OCI-LY1 (cell line): ENCODE measurements around the gene MLPH.

Experiments
- H2AFZ ChIP-seq: fragments of 200-600 bp; sonication (generic), shearing (Covaris generic); 2 replicates; pipeline ENCODE4 v1.6.0; 2014; ENCODE audit warnings: antibody characterized with exemption, mild to moderate bottlenecking, low read length
- H3F3A ChIP-seq: fragments of 200-600 bp; sonication (generic), shearing (Covaris generic); 2 replicates; pipeline ENCODE4 v1.6.0; 2014; ENCODE audit warnings: mild to moderate bottlenecking, antibody characterized with exemption, low read length, moderate library complexity; ENCODE audit not compliant: insufficient read depth
- H3K27ac ChIP-seq: fragments of 200-600 bp; sonication (generic); 2 replicates; pipeline ENCODE4 v1.5.1; 2014; ENCODE audit warnings: low read length, mixed run types, mild to moderate bottlenecking, low read depth; ENCODE audit not compliant: poor library complexity, severe bottlenecking
- H3K27me3 ChIP-seq: fragments of 200-600 bp; sonication (generic); 2 replicates; pipeline ENCODE4 v1.6.0; 2014; ENCODE audit warnings: antibody characterized with exemption, mild to moderate bottlenecking, low read length, moderate library complexity; ENCODE audit not compliant: insufficient read depth
- H3K36me3 ChIP-seq: fragments of 200-600 bp; sonication (generic); 2 replicates; pipeline ENCODE4 v1.6.1; 2014; ENCODE audit warnings: mild to moderate bottlenecking, antibody characterized with exemption, low read length, moderate library complexity, mixed read lengths; ENCODE audit not compliant: insufficient read depth
- H3K4me1 ChIP-seq: fragments of 200-600 bp; sonication (generic); 2 replicates; pipeline ENCODE4 v1.5.1; 2014; ENCODE audit warnings: mild to moderate bottlenecking, low read length, moderate library complexity; ENCODE audit not compliant: insufficient read depth, severe bottlenecking
- H3K4me2 ChIP-seq: fragments of 200-600 bp; sonication (generic), shearing (Covaris generic); 2 replicates; pipeline ENCODE4 v1.6.1; 2014; ENCODE audit warnings: low read length
- H3K4me3 ChIP-seq: fragments of 200-600 bp; sonication (generic); 2 replicates; pipeline ENCODE4 v1.5.1; 2014; ENCODE audit warnings: low read length, low read depth, mild to moderate bottlenecking, mixed read lengths; ENCODE audit not compliant: poor library complexity, severe bottlenecking
- H3K79me2 ChIP-seq: fragments of 200-600 bp; shearing (Covaris generic); 2 replicates; pipeline ENCODE4 v1.6.1; 2016; ENCODE audit warnings: mixed run types, low read length, mixed read lengths; ENCODE audit not compliant: insufficient read depth
- H3K9ac ChIP-seq: fragments of 200-600 bp; sonication (generic), shearing (Covaris generic); 2 replicates; pipeline ENCODE4 v1.6.1; 2014; ENCODE audit warnings: mild to moderate bottlenecking, low read length, mixed read lengths
- H3K9me2 ChIP-seq: fragments of 200-600 bp; sonication (generic), shearing (Covaris generic); 2 replicates; pipeline ENCODE4 v1.6.1; 2014; ENCODE audit warnings: low read depth, mild to moderate bottlenecking, low read length, mixed read lengths
- H3K9me3 ChIP-seq: fragments of 200-600 bp; shearing (Covaris generic); 2 replicates; pipeline ENCODE4 v1.6.1; 2014; ENCODE audit warnings: low read length, mixed read lengths
- H4K20me1 ChIP-seq: fragments of 200-600 bp; sonication (generic), shearing (Covaris generic); 2 replicates; pipeline ENCODE4 v1.6.0; 2016; ENCODE audit warnings: mild to moderate bottlenecking, low read length; ENCODE audit not compliant: insufficient read depth
- CTCF ChIP-seq: fragments of 200-600 bp; sonication (generic), shearing (Covaris generic); IDR thresholded peaks from 2 replicates; pipeline ENCODE4 v1.5.1; 2017; ENCODE audit warnings: mild to moderate bottlenecking, antibody characterized with exemption, low read length, moderate library complexity, mixed read lengths
- EZH2 ChIP-seq: fragments of 200-600 bp; sonication (generic), shearing (Covaris generic); IDR thresholded peaks from 2 replicates; pipeline ENCODE4 v1.8.0; 2017; ENCODE audit warnings: borderline replicate concordance, mixed run types, mild to moderate bottlenecking, antibody characterized with exemption, low read length, moderate library complexity, mixed read lengths

The MLPH gene

DNA sequence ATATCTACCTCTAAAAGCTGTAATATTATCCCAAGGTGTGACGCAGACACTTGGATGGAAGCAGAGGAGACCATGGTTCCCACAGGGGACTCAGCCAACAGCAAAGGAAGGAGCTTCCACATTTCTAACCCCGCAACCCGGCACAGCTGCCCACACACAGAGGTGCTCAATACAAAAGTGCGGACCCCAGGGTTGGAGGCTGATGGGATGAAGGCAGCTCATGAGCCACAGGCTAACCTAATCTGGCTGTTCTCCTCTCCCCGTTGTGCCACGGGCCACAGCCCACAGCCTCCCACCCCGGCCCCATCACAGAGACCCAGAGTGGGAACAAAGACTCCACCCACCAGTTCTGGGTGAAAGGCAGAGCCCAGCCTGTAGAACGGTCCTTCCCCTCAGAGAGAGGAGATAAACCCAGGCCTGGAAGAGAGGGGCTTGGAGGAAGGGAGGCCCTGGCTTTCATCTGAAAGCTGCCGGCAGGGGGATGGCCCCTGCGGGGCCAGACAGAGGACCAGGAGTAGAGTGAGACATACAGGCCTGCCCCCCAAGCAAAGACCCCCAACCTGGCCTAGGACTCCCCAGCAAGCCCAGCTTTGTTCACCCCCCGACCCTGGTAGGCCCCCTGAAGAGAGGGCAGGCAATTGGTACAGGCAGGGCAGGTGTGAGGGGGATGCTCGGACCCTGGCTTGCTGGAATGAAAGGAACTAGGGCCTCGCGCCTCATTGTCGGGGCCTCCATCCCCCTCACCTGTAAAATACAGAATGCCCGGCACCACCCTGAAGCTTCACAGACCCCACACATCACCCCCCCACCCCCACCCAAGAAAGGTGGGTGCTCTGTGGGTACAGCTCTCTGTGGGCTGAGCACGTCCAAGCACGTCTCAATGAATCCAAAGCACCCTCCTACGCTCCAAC lies 96.6 kb downstream of the MLPH start:
- H3K9me3 ChIP-seq: no peaks in the 10 kb centered on the region
- peaks cover 3% of the 10 kb centered on the region for H3K4me1 ChIP-seq
- H2AFZ ChIP-seq: no peak overlapping the region
- no peak overlapping the region for H3K4me3 ChIP-seq
- H3K79me2 ChIP-seq: no peaks in the 10 kb centered on the region
- H3F3A ChIP-seq: no peaks in the 10 kb centered on the region
- H4K20me1 ChIP-seq: no peaks in the 10 kb centered on the region
- no peak overlapping the region for H3K9ac ChIP-seq
- no peaks in the 10 kb centered on the region for H3K9me2 ChIP-seq
- no peak overlapping the region for H3K4me2 ChIP-seq
- 0 out of 2 replicates have a peak, but pooled peaks cover 3% of the 10 kb centered on the region for H3K27me3 ChIP-seq
- no peak overlapping the region for H3K27ac ChIP-seq
- H3K36me3 ChIP-seq: no peaks in the 10 kb centered on the region
- no peak for TF ChIP-seq EZH2
- no peak for TF ChIP-seq CTCF

- H3K36me3 ChIP-seq: no peaks in the 10 kb centered on the region
- H3K9me3 ChIP-seq: no peaks in the 10 kb centered on the region
- no peak overlapping the region for H3K27ac ChIP-seq
- H3F3A ChIP-seq: no peaks in the 10 kb centered on the region
- no peaks in the 10 kb centered on the region for H3K9me2 ChIP-seq
- H3K4me3 ChIP-seq: no peak overlapping the region
- H3K79me2 ChIP-seq: no peaks in the 10 kb centered on the region
- H3K27me3 ChIP-seq: 0 out of 2 replicates have a peak, but pooled peaks cover 3% of the 10 kb centered on the region
- no peak overlapping the region for H3K9ac ChIP-seq
- no peak overlapping the region for H3K4me2 ChIP-seq
- no peak for TF ChIP-seq CTCF
- TF ChIP-seq EZH2: no peak
- no peaks in the 10 kb centered on the region for H4K20me1 ChIP-seq
- H2AFZ ChIP-seq: no peak overlapping the region
- H3K4me1 ChIP-seq: peaks cover 3% of the 10 kb centered on the region
Measured at GRCh38 chr2:237585590-237586221, 98.7 kb downstream of the MLPH start.

DNA sequence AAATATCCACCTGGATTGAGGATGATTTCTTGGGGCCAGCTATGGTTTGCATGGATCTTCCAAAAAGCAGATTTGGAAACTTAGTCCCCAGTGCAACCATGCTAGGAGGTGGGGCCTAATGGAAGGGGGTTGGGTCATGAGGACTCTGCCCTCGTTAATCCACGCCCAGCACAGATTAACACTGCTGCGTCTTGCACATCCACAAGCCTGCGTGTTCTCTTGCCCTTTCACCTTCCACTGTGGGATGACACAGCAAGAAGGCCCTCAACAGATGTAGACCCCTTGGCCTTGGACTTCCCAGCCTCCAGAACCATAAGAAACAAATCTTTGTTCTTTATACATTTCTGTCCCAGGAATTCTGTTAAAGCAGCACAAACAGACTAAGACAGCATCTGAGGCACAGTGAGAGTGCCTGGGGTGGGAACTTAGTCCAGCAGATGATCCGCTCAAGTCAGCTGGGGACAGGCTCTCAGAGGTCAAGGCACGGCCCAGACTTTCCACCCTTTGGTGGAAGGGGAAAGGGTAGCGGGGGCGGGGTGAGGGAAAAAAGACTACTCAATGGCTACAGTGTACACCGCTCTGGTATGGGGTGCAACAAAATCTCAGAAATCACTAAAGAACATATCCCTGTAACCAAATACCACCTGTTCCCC lies 101.1 kb downstream of the MLPH start:
- H3K27me3 ChIP-seq: 0 out of 2 replicates have a peak, but pooled peaks cover 3% of the 10 kb centered on the region
- H3K36me3 ChIP-seq: no peaks in the 10 kb centered on the region
- no peaks in the 10 kb centered on the region for H3K9me3 ChIP-seq
- H3K4me3 ChIP-seq: no peak overlapping the region
- no peaks in the 10 kb centered on the region for H3K4me1 ChIP-seq
- no peak overlapping the region for H3K27ac ChIP-seq
- no peak overlapping the region for H3K9ac ChIP-seq
- H3K79me2 ChIP-seq: no peaks in the 10 kb centered on the region
- H3K9me2 ChIP-seq: no peaks in the 10 kb centered on the region
- H2AFZ ChIP-seq: no peak overlapping the region
- H3K4me2 ChIP-seq: no peak overlapping the region
- no peaks in the 10 kb centered on the region for H4K20me1 ChIP-seq
- TF ChIP-seq EZH2: no peak
- TF ChIP-seq CTCF: no peak
- H3F3A ChIP-seq: no peaks in the 10 kb centered on the region
